ENCODE measurements around the gene ALS2.
"Not testable (repeated sequence)": the region's sequence is repeated elsewhere in the genome, so short reads cannot be mapped to it uniquely, and the experiment has no call there.

Gene ALS2

DNA sequence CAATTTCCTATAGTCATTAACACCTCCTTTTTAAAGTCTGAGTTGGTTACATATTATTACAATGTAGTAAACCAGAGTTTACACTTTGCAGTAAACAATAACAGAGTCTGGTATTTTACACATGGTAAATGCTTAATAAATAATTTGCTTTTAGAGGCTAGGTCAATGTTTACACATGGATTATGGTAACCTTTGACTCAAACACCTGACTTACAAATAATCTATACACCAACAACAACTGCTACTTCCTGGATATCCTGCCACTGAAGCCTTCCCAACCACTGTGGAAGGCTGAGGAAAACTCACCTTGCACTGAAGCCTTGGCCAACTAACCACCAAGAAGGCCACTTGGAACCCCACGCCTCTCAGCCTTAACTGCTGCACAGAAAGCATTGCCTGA lies 5.4 kb downstream of the ALS2 start:
- TF ChIP-seq, protein P1, sequence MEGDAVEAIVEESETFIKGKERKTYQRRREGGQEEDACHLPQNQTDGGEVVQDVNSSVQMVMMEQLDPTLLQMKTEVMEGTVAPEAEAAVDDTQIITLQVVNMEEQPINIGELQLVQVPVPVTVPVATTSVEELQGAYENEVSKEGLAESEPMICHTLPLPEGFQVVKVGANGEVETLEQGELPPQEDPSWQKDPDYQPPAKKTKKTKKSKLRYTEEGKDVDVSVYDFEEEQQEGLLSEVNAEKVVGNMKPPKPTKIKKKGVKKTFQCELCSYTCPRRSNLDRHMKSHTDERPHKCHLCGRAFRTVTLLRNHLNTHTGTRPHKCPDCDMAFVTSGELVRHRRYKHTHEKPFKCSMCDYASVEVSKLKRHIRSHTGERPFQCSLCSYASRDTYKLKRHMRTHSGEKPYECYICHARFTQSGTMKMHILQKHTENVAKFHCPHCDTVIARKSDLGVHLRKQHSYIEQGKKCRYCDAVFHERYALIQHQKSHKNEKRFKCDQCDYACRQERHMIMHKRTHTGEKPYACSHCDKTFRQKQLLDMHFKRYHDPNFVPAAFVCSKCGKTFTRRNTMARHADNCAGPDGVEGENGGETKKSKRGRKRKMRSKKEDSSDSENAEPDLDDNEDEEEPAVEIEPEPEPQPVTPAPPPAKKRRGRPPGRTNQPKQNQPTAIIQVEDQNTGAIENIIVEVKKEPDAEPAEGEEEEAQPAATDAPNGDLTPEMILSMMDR (IDR thresholded peaks at IDR 0.05; ENCODE audit: low read depth, low read length, missing control alignments) = no peak
- DNase-seq (ENCODE audit: extremely low read depth, low read depth) = no peak

DNA sequence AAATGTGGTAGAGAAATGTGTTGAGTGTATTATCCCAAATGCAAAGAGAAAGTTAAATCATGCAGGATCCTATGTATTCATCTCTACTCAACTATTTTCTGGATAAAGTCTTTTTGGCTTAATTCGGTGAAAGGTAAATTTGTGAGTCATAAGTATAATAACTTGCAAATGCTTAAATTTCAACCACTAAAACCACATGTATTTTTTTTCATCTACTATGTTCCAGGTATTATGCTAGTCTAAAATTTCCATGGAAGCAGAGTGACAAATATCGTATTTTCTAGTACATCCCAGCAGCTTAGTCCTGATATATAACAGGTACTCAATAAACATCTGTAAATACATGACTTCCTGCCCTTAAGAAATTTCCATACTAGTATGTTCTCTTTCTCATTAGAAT lies 6.2 kb downstream of the ALS2 start:
- no peak for DNase-seq (ENCODE audit: extremely low read depth, low read depth)
- no peak overlapping the region for H3K4me3 ChIP-seq (replicated peaks; ENCODE audit: low read depth, low read length)
- TF ChIP-seq, protein P1 (IDR thresholded peaks at IDR 0.05; ENCODE audit: low read depth, low read length, missing control alignments) = no peak

More for the DNA sequence above, 5.4 kb downstream of the ALS2 start:
- no peak overlapping the region for H3K4me3 ChIP-seq (replicated peaks; ENCODE audit: low read depth, low read length)

DNA sequence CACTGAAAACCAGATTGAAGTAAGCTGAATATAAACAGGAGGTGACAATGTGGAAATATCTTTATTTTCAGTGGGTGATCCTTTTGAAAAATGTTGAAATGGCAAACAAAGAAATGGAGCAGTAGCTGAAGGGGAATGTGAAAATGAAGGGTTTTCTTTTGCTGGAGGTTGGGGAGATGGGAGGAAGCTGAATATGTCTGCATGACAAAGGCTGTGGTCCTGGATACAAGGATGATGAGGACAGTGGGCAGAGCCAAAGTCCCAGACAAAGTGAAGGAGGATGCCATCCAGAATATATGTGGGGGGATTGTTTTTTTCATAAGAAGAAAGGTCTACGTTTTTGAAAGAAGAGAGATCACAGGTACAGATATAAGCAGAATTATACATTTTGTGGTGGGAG lies 6.7 kb downstream of the ALS2 start:
- TF ChIP-seq, protein P1 (IDR thresholded peaks at IDR 0.05; ENCODE audit: low read depth, low read length, missing control alignments) = no peak
- no peak for DNase-seq (ENCODE audit: extremely low read depth, low read depth)

DNA sequence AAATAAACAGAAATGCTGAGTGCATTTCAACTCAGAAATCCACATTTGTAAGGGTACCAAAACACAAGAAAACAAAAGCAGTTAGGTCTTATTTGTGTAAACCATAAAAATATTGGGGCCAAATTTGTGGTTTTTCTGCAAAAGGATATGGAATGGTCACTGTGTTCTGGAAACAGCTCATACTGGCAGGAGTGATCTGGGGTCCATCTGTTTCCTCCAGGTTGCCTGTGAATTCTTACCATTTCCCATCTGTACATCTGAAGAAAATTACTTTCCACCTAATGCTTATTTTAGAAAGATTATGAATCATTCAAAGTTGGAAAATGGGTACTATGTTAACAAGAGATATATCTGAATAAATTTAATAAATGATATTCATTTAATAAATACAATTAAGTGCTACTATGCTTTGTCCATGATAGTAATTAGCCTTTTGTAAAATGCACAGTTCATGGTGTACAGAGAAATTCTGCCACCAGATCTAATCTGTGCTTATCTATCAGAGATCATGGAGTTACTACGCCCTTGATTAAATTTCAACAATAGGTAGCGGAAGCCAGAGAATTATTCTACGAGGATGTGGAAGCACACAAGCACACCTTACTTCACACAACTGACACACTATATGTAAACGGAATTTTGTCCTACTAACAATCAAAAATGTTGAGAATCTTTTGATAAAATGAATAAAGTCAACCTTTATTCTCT lies 10.9 kb downstream of the ALS2 start:
- TF ChIP-seq, protein P1 (IDR thresholded peaks at IDR 0.05; ENCODE audit: low read depth, low read length, missing control alignments) = no peak
- DNase-seq (ENCODE audit: extremely low read depth, low read depth) = no peak
- no peak overlapping the region for H3K4me3 ChIP-seq (replicated peaks; ENCODE audit: low read depth, low read length)

More for the DNA sequence above, 6.7 kb downstream of the ALS2 start:
- H3K4me3 ChIP-seq (replicated peaks; ENCODE audit: low read depth, low read length) = no peak overlapping the region

DNA sequence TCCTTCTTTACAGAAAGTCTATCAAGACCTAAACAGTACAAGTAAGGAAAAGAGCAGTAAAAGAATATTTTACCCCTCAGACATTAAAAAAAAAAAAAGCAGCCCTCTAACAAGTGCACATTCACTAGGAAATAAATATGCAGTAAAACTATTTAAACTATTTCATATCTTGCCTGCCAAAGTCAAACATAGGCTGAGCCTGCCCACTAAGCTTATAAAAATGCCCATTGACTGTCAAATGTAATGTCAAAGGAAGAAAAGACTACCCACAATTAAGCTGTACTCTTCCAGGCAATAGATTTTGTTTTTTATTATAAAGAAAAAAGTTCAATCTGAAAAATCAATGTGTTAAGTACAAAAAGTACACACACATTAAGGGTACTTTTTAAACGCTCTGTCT lies 11.8 kb downstream of the ALS2 start:
- DNase-seq (ENCODE audit: extremely low read depth, low read depth) = no peak

DNA sequence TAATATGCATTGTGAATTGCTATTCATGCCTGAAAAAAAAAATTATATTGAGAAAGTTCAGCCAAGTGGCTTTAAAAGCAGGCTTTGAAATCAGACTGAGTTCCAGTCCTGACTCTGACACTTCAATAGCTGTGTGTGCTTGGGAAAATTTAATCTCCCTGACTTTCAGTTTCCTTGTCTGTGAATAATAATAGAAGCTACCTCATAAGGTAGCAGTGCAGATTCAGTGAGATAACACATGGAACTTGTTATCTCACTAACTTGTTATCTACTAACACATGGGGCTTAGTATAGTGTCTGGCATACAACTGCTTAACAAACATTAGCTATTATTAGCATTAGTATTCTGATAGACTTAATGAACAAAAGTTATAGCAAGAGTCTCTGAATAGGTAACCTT lies 14.9 kb downstream of the ALS2 start:
- TF ChIP-seq, protein P1 (IDR thresholded peaks at IDR 0.05; ENCODE audit: low read depth, low read length, missing control alignments) = no peak
- DNase-seq (ENCODE audit: extremely low read depth, low read depth) = no peak
- no peak overlapping the region for H3K4me3 ChIP-seq (replicated peaks; ENCODE audit: low read depth, low read length)

More for the DNA sequence above, 11.8 kb downstream of the ALS2 start:
- H3K4me3 ChIP-seq (replicated peaks; ENCODE audit: low read depth, low read length) = no peak overlapping the region
- TF ChIP-seq, protein P1 (IDR thresholded peaks at IDR 0.05; ENCODE audit: low read depth, low read length, missing control alignments) = no peak

DNA sequence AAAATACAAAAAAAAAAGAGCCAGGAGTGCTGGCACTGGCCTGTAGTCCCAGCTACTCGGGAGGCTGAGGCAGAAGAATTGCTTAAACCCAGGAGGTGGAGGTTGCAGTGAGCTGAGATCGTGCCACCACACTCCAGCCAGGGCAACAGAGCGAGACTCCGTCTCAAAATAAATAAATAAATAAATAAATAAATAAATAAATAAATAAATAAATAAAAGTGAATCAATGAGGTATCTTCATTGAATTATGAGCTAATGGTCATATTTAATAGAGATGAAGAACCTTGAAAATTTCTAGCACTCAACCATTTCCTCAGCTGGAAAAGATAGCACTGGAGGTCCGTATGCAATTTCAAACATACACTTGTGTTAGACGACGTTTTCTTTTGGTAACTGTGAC lies 16.3 kb downstream of the ALS2 start:
- H3K4me3 ChIP-seq (replicated peaks; ENCODE audit: low read depth, low read length); DNase-seq (ENCODE audit: extremely low read depth, low read depth): not testable (repeated sequence)

Measured in HFF-Myc (cell line).